ENCODE measurements around the gene ELP5.

ELP5 gene

DNA sequence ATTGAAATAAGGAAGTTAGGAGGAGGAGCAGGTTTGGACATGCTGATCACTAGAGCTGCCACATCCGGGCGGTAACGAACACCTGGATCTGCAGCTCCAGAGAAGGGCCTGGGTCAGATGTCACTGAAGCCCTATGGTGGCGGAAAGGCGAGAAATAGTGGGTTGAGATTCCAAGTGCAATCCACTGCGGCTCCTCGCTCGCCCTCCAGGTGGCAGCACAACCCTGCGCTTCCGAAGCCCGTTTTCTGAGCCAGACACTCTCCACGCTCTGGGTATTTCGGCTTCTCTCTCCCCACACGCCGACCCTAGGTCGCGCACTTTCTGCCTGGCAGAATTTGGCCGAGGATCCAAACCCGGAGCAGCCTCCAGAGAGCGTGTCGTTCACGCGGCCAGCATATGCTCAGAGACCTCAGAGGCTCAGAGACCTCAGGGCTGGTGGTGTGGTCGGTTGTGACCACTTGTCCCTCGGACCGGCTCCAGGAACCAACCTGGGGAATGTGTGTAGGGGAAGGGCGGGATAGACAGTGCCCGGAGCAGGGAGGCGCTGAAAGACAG, 28.6 kb downstream of the ELP5 start (continued):
- TF ChIP-seq ZNF398 (tag by site-specific recombination; IDR thresholded peaks at IDR 0.05), result no peak
- TF ChIP-seq ZNF26 (tag by site-specific recombination; IDR thresholded peaks at IDR 0.05), result no peak
- no peak for TF ChIP-seq ZNF311 (tag by site-specific recombination; IDR thresholded peaks at IDR 0.05; ENCODE audit: borderline replicate concordance)
- TF ChIP-seq EGR2 (tag by site-specific recombination; IDR thresholded peaks at IDR 0.05; ENCODE audit: low read depth), result no peak
- peak; percentile 83; the same call in 1 of the 2 replicates for TF ChIP-seq BCL11A (tag by site-specific recombination; IDR thresholded peaks at IDR 0.05; ENCODE audit: low read depth)
- no peak for TF ChIP-seq ZNF510 (tag by site-specific recombination; IDR thresholded peaks at IDR 0.05; ENCODE audit: insufficient replicate concordance)
- peak; percentile 83 for TF ChIP-seq ZNF654 (tag by site-specific recombination; IDR thresholded peaks at IDR 0.05; ENCODE audit: low read depth)
- TF ChIP-seq RBAK (tag by site-specific recombination; IDR thresholded peaks at IDR 0.05), result no peak
- TF ChIP-seq, protein P1, sequence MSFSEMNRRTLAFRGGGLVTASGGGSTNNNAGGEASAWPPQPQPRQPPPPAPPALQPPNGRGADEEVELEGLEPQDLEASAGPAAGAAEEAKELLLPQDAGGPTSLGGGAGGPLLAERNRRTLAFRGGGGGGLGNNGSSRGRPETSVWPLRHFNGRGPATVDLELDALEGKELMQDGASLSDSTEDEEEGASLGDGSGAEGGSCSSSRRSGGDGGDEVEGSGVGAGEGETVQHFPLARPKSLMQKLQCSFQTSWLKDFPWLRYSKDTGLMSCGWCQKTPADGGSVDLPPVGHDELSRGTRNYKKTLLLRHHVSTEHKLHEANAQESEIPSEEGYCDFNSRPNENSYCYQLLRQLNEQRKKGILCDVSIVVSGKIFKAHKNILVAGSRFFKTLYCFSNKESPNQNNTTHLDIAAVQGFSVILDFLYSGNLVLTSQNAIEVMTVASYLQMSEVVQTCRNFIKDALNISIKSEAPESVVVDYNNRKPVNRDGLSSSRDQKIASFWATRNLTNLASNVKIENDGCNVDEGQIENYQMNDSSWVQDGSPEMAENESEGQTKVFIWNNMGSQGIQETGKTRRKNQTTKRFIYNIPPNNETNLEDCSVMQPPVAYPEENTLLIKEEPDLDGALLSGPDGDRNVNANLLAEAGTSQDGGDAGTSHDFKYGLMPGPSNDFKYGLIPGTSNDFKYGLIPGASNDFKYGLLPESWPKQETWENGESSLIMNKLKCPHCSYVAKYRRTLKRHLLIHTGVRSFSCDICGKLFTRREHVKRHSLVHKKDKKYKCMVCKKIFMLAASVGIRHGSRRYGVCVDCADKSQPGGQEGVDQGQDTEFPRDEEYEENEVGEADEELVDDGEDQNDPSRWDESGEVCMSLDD (tag by site-specific recombination; IDR thresholded peaks at IDR 0.05), result no peak
- TF ChIP-seq BCL6B (tag by site-specific recombination; IDR thresholded peaks at IDR 0.05), result no peak
- no peak for TF ChIP-seq ZNF211 (tag by site-specific recombination; IDR thresholded peaks at IDR 0.05; ENCODE audit: low read depth)
- TF ChIP-seq ZNF274 (IDR thresholded peaks at IDR 0.05; ENCODE audit: low read length), result no peak
- no peak for TF ChIP-seq ZNF274 (tag by site-specific recombination; IDR thresholded peaks at IDR 0.05; ENCODE audit: borderline replicate concordance)
- TF ChIP-seq ZXDB (tag by site-specific recombination; IDR thresholded peaks at IDR 0.05), result no peak
- no peak for TF ChIP-seq ZNF514 (tag by site-specific recombination; IDR thresholded peaks at IDR 0.05)
- no peak for TF ChIP-seq ZNF544 (tag by site-specific recombination; IDR thresholded peaks at IDR 0.05)
- no peak for TF ChIP-seq SP2 (tag by site-specific recombination; IDR thresholded peaks at IDR 0.05)
- TF ChIP-seq ZNF48 (tag by site-specific recombination; IDR thresholded peaks at IDR 0.05), result no peak
- peak; percentile 74 for TF ChIP-seq ZEB2 (tag by site-specific recombination; IDR thresholded peaks at IDR 0.05)
- TF ChIP-seq, protein P2, sequence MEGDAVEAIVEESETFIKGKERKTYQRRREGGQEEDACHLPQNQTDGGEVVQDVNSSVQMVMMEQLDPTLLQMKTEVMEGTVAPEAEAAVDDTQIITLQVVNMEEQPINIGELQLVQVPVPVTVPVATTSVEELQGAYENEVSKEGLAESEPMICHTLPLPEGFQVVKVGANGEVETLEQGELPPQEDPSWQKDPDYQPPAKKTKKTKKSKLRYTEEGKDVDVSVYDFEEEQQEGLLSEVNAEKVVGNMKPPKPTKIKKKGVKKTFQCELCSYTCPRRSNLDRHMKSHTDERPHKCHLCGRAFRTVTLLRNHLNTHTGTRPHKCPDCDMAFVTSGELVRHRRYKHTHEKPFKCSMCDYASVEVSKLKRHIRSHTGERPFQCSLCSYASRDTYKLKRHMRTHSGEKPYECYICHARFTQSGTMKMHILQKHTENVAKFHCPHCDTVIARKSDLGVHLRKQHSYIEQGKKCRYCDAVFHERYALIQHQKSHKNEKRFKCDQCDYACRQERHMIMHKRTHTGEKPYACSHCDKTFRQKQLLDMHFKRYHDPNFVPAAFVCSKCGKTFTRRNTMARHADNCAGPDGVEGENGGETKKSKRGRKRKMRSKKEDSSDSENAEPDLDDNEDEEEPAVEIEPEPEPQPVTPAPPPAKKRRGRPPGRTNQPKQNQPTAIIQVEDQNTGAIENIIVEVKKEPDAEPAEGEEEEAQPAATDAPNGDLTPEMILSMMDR (tag by site-specific recombination; IDR thresholded peaks at IDR 0.05), result peak; percentile 99
- TF ChIP-seq, protein P3, sequence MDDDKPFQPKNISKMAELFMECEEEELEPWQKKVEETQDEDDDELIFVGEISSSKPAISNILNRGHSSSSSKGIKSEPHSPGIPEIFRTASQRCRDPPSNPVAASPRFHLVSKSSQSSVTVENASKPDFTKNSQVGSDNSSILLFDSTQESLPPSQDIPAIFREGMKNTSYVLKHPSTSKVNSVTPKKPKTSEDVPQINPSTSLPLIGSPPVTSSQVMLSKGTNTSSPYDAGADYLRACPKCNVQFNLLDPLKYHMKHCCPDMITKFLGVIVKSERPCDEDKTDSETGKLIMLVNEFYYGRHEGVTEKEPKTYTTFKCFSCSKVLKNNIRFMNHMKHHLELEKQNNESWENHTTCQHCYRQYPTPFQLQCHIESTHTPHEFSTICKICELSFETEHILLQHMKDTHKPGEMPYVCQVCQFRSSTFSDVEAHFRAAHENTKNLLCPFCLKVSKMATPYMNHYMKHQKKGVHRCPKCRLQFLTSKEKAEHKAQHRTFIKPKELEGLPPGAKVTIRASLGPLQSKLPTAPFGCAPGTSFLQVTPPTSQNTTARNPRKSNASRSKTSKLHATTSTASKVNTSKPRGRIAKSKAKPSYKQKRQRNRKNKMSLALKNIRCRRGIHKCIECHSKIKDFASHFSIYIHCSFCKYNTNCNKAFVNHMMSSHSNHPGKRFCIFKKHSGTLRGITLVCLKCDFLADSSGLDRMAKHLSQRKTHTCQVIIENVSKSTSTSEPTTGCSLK (tag by site-specific recombination; IDR thresholded peaks at IDR 0.05), result no peak
- TF ChIP-seq, protein P4, sequence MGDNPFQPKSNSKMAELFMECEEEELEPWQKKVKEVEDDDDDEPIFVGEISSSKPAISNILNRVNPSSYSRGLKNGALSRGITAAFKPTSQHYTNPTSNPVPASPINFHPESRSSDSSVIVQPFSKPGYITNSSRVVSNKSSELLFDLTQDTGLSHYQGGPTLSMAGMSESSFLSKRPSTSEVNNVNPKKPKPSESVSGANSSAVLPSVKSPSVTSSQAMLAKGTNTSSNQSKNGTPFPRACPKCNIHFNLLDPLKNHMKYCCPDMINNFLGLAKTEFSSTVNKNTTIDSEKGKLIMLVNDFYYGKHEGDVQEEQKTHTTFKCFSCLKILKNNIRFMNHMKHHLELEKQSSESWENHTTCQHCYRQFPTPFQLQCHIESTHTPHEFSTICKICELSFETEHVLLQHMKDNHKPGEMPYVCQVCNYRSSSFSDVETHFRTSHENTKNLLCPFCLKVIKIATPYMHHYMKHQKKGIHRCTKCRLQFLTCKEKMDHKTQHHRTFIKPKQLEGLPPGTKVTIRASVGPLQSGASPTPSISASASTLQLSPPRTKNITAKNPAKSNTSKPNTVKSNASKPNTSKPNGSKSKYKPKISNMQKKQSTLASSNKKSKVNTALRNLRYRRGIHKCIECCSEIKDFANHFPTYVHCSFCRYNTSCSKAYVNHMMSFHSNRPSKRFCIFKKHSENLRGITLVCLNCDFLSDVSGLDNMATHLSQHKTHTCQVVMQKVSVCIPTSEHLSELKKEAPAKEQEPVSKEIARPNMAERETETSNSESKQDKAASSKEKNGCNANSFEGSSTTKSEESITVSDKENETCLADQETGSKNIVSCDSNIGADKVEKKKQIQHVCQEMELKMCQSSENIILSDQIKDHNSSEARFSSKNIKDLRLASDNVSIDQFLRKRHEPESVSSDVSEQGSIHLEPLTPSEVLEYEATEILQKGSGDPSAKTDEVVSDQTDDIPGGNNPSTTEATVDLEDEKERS (tag by site-specific recombination; IDR thresholded peaks at IDR 0.05), result no peak
- TF ChIP-seq SCRT2 (tag by site-specific recombination; IDR thresholded peaks at IDR 0.05), result peak; percentile 67
- no peak for TF ChIP-seq REPIN1 (tag by site-specific recombination; IDR thresholded peaks at IDR 0.05; ENCODE audit: low read depth)
- TF ChIP-seq MYNN (tag by site-specific recombination; IDR thresholded peaks at IDR 0.05; ENCODE audit: borderline replicate concordance), result no peak
